GM23338 (cell line): ENCODE results near the gene UCKL1. TPM values are rescaled to one million over a fixed set of nuclear protein-coding genes. Genes with fewer than 3 reads are reported as not detected.

Experiments
- ATAC-seq: fragments of 200-7000 bp; cut with Tn5 transposase; 3 replicates; pipeline ENCODE4 v1.9.1; 2020
- DNase-seq: peaks from one replicate; pipeline ENCODE4 v3.0.0-alpha.2; 2015; ENCODE audit warnings: low spot score
- H2AFZ ChIP-seq: fragments of 200-600 bp; sonication (generic); 2 replicates; pipeline ENCODE4 v1.8.0; 2016; ENCODE audit warnings: antibody characterized with exemption, mild to moderate bottlenecking, moderate library complexity
- H3F3A ChIP-seq: fragments of 200-600 bp; sonication (generic); replicated peaks from 2 replicates; pipeline ENCODE4 v1.8.0; 2017; ENCODE audit warnings: antibody characterized with exemption, mixed run types, low read depth
- H3K27ac ChIP-seq: fragments of 200-600 bp; sonication (generic); 2 replicates; pipeline ENCODE4 v1.6.1; 2016; ENCODE audit warnings: low read depth
- H3K27me3 ChIP-seq: fragments of 200-600 bp; sonication (generic); 2 replicates; pipeline ENCODE4 v1.8.0; 2016; ENCODE audit warnings: mild to moderate bottlenecking, mixed run types, moderate library complexity; ENCODE audit not compliant: insufficient read depth
- H3K36me3 ChIP-seq: fragments of 200-600 bp; sonication (generic); 2 replicates; pipeline ENCODE4 v1.8.0; 2016; ENCODE audit warnings: mild to moderate bottlenecking; ENCODE audit not compliant: insufficient read depth
- H3K4me1 ChIP-seq: fragments of 200-600 bp; sonication (generic); 2 replicates; pipeline ENCODE4 v1.8.0; 2016; ENCODE audit warnings: mild to moderate bottlenecking, moderate library complexity; ENCODE audit not compliant: insufficient read depth
- H3K4me2 ChIP-seq: fragments of 200-600 bp; sonication (generic); 2 replicates; pipeline ENCODE4 v1.7.1; 2017; ENCODE audit warnings: mixed run types
- H3K4me3 ChIP-seq: fragments of 200-600 bp; sonication (generic); 2 replicates; pipeline ENCODE4 v1.6.1; 2016; ENCODE audit warnings: mixed run types
- H3K79me2 ChIP-seq: fragments of 200-600 bp; sonication (generic); replicated peaks from 2 replicates; pipeline ENCODE4 v1.8.0; 2017; ENCODE audit warnings: mild to moderate bottlenecking; ENCODE audit not compliant: insufficient read depth
- H3K9me2 ChIP-seq: fragments of 200-600 bp; sonication (generic); 2 replicates; pipeline ENCODE4 v1.8.0; 2017; ENCODE audit not compliant: insufficient read depth
- H4K20me1 ChIP-seq: fragments of 200-600 bp; sonication (generic); replicated peaks from 2 replicates; pipeline ENCODE4 v1.8.0; 2017; ENCODE audit warnings: mild to moderate bottlenecking; ENCODE audit not compliant: insufficient read depth
- H3K27ac Mint-ChIP-seq: 2 replicates; pipeline ENCODE4 v1.8.0; 2020; ENCODE audit warnings: inconsistent platforms, mild to moderate bottlenecking, moderate library complexity, mixed read lengths
- H3K27me3 Mint-ChIP-seq: 3 replicates; pipeline ENCODE4 v1.8.0; 2022; ENCODE audit warnings: low read depth, mild to moderate bottlenecking, moderate library complexity, mixed read lengths, inconsistent platforms; ENCODE audit not compliant: insufficient read depth, poor library complexity
- H3K36me3 Mint-ChIP-seq: 3 replicates; pipeline ENCODE4 v1.8.0; 2021; ENCODE audit warnings: low read depth, mild to moderate bottlenecking, inconsistent platforms, moderate library complexity, mixed read lengths
- H3K4me1 Mint-ChIP-seq: 3 replicates; pipeline ENCODE4 v1.8.0; 2020; ENCODE audit warnings: mild to moderate bottlenecking, inconsistent platforms, mixed read lengths
- H3K4me3 Mint-ChIP-seq: 3 replicates; pipeline ENCODE4 v1.8.0; 2021; ENCODE audit warnings: moderate library complexity, mild to moderate bottlenecking, inconsistent platforms, mixed read lengths
- H3K9me3 Mint-ChIP-seq: 3 replicates; pipeline ENCODE4 v1.8.0; 2020; ENCODE audit warnings: moderate library complexity, mild to moderate bottlenecking, inconsistent platforms, mixed read lengths
- CREB1 ChIP-seq: fragments of 250-450 bp; sonication (Bioruptor Pico); IDR thresholded peaks from 2 replicates; pipeline ENCODE4 v1.5.0; 2020; ENCODE audit warnings: low read depth, mild to moderate bottlenecking, moderate library complexity
- CTCF ChIP-seq, 2 experiments: fragments of 200-600 bp in 1 of 2; sonication (generic) in 1 of 2; conservative IDR thresholded peaks; 2 replicates each; pipeline versions ENCODE4 v1.5.1 to v1.6.1; 2016 to 2017; ENCODE audit warnings: antibody characterized with exemption in 2 of 2, low read depth in 2 of 2, mild to moderate bottlenecking in 2 of 2, moderate library complexity in 1 of 2
- EZH2 ChIP-seq: fragments of 200-600 bp; sonication (generic); IDR thresholded peaks from one replicate; pipeline ENCODE4 v1.8.0; 2017; ENCODE audit warnings: antibody characterized with exemption, mild to moderate bottlenecking, low read depth; ENCODE audit not compliant: unreplicated experiment
- EZH2phosphoT487 ChIP-seq: fragments of 200-600 bp; sonication (generic); IDR thresholded peaks from one replicate; pipeline ENCODE4 v1.8.1; 2018; ENCODE audit warnings: antibody characterized with exemption; ENCODE audit not compliant: unreplicated experiment
- JUNB ChIP-seq: IDR thresholded peaks from one replicate; pipeline ENCODE4 v1.6.1; 2016; ENCODE audit warnings: antibody characterized with exemption; ENCODE audit not compliant: unreplicated experiment
- NANOG ChIP-seq: IDR thresholded peaks from 2 replicates; pipeline ENCODE4 v1.6.1; 2016; ENCODE audit warnings: antibody characterized with exemption, borderline replicate concordance
- POLR2AphosphoS5 ChIP-seq: IDR thresholded peaks from 2 replicates; pipeline ENCODE4 v1.6.1; 2016; ENCODE audit warnings: antibody characterized with exemption, low read depth
- REST ChIP-seq: IDR thresholded peaks from one replicate; pipeline ENCODE4 v1.6.1; 2018; ENCODE audit warnings: antibody characterized with exemption; ENCODE audit not compliant: unreplicated experiment
- STAT1 ChIP-seq: IDR thresholded peaks from one replicate; pipeline ENCODE4 v1.6.1; 2016; ENCODE audit warnings: antibody characterized with exemption; ENCODE audit not compliant: unreplicated experiment
- ZNF114 ChIP-seq: fragments of 250-450 bp; sonication (Bioruptor Pico); IDR thresholded peaks from 2 replicates; pipeline ENCODE4 v1.5.0; 2020; ENCODE audit warnings: mild to moderate bottlenecking, moderate library complexity
- ZNF331 ChIP-seq: fragments of 250-450 bp; sonication (Bioruptor Pico); IDR thresholded peaks from 2 replicates; pipeline ENCODE4 v1.5.0; 2020; ENCODE audit warnings: low read depth, mild to moderate bottlenecking, moderate library complexity
- polyA plus RNA-seq: library from polyadenylated mRNA; unstranded; fragments of >200 nt; fragmentation: Nextera tagmentation; extraction: Ambion mirVana; gene quantifications from 2 replicates; pipeline ENCODE4 v1.2.1, GENCODE V29; 2016
- total RNA-seq: library from RNA; depleted of rRNA; stranded (reverse); fragments of >200 nt; shearing (Covaris generic); gene quantifications from 2 replicates; pipeline ENCODE4 v1.2.3, GENCODE V29; 2014

Gene UCKL1
- total and polyA plus RNA-seq, 2 experiments from 2014 or later: 56.8 to 82.5 TPM

- TF ChIP-seq NANOG (no peak), STAT1 (no peak), ZNF331 (CRISPR knock-in tag) (no peak), REST (no peak), POLR2AphosphoS5 (no peak), EZH2 (no peak), JUNB (no peak), CTCF (conservative IDR thresholded peaks at IDR 0.05; ENCODE audit: low read depth in 2 of 2) (no peak), EZH2phosphoT487 (no peak), CREB1 (CRISPR knock-in tag) (no peak), ZNF114 (no peak)
- H3K4me3 ChIP-seq: no peak overlapping the region
- Mint-ChIP-seq H3K27me3 (peaks cover 17% of the 10 kb centered on the region), H3K27ac (no peak overlapping the region), H3K36me3 (peaks cover 30% of the 10 kb centered on the region), H3K4me3 (no peak overlapping the region), H3K9me3 (no peaks in the 10 kb centered on the region), H3K4me1 (peaks cover 16% of the 10 kb centered on the region)
- DNase-seq (no peak), ATAC-seq (no peak)
- H3K27me3 ChIP-seq: no peaks in the 10 kb centered on the region
- peaks cover 28% of the 10 kb centered on the region for H3F3A ChIP-seq
- H3K4me2 ChIP-seq: no peak overlapping the region
- no peak overlapping the region for H3K27ac ChIP-seq
- no peak overlapping the region for H2AFZ ChIP-seq
- H3K36me3 ChIP-seq: peaks cover 6% of the 10 kb centered on the region; the same call in 1 of the 2 replicates
- no peaks in the 10 kb centered on the region for H3K9me2 ChIP-seq
- peaks cover 19% of the 10 kb centered on the region for H3K79me2 ChIP-seq
- H3K4me1 ChIP-seq: peaks cover 8% of the 10 kb centered on the region; the same call in 1 of the 2 replicates
- H4K20me1 ChIP-seq: peaks cover 26% of the 10 kb centered on the region
Measured at GRCh38 chr20:63892402-63892801, 63.8 kb downstream of the UCKL1 start.
